Measurements from ENCODE around the gene GAK. TPM values are rescaled to one million over a fixed set of nuclear protein-coding genes. Genes with fewer than 3 reads are reported as not detected.

The GAK gene
- polyA plus RNA-seq, 1 of the 3 experiments (the other 2 are of a cell fraction): 35.9 TPM

- CTCF ChIA-PET: no interaction called here
Measured at GRCh38 chr4:960140-960635, 28.1 kb upstream of the GAK start.

More at GRCh38 chr4:960140-960635, 28.1 kb upstream of the GAK start:
- H4K20me1 ChIP-seq (ENCODE audit: insufficient read depth): no peaks in the 10 kb centered on the region
- H3K4me3 ChIP-seq (ENCODE audit: low read depth in 2 of 2, low read length in 1 of 2): no peak overlapping the region
- H3K27me3 ChIP-seq (ENCODE audit: insufficient read depth): no peaks in the 10 kb centered on the region
- H3K36me3 ChIP-seq (replicated peaks in 1 of 2; ENCODE audit: control insufficient read depth in 1 of 2, insufficient read depth in 2 of 2, low read length in 1 of 2): peaks cover 0 to 53% of the 10 kb centered on the region in 2 experiments
- peak; percentile 31 for DNase-seq
- H3K9me3 ChIP-seq: no peaks in the 10 kb centered on the region
- no peak overlapping the region for H3K27ac ChIP-seq (ENCODE audit: low read depth in 2 of 2, low read length in 1 of 2)
- no peaks in the 10 kb centered on the region for H3K9me2 ChIP-seq
- H2AFZ ChIP-seq (ENCODE audit: low read depth): no peak overlapping the region
- TF ChIP-seq USF1 (IDR thresholded peaks at IDR 0.05; ENCODE audit: borderline replicate concordance, low read depth) (no peak), IRF3 (IDR thresholded peaks at IDR 0.05; ENCODE audit: low read depth, low read length) (no peak), GATA2 (CRISPR knock-in tag; IDR thresholded peaks at IDR 0.05) (no peak), USF2 (IDR thresholded peaks at IDR 0.05; ENCODE audit: borderline replicate concordance, low read depth, low read length) (no peak), RFX5 (IDR thresholded peaks at IDR 0.05; ENCODE audit: low read length) (no peak), NFIC (IDR thresholded peaks at IDR 0.05; ENCODE audit: borderline replicate concordance) (no peak), CTCF (IDR thresholded peaks at IDR 0.05) (no peak), RXRA (IDR thresholded peaks at IDR 0.05; ENCODE audit: borderline replicate concordance, low read depth) (no peak), SMC3 (IDR thresholded peaks at IDR 0.05; ENCODE audit: low read depth, low read length) (no peak), GABPA (IDR thresholded peaks at IDR 0.05; ENCODE audit: low read depth) (no peak), NRF1 (IDR thresholded peaks at IDR 0.05; ENCODE audit: low read depth, low read length) (no peak), FOXM1 (IDR thresholded peaks at IDR 0.05; ENCODE audit: low read depth) (no peak), MAX (IDR thresholded peaks at IDR 0.05; ENCODE audit: low read depth) (no peak), PBX3 (IDR thresholded peaks at IDR 0.05) (no peak), TCF12 (IDR thresholded peaks at IDR 0.05) (no peak), FOXJ3 (CRISPR knock-in tag; IDR thresholded peaks at IDR 0.05) (no peak)
- H3F3A ChIP-seq (replicated peaks; ENCODE audit: insufficient read depth): no peaks in the 10 kb centered on the region
- POLR2A ChIA-PET: no interaction called here
- no peak overlapping the region for H3K9ac ChIP-seq
- no peak overlapping the region for H3K4me2 ChIP-seq
- 100% methylated on average over 2 of the region's 16 CpGs for WGBS (ENCODE audit: low lambda C conversion rate)
- no peaks in the 10 kb centered on the region for H3K79me2 ChIP-seq (ENCODE audit: insufficient read depth)
- no peaks in the 10 kb centered on the region for H3K4me1 ChIP-seq (ENCODE audit: control insufficient read depth in 1 of 2, insufficient read depth in 2 of 2, low read depth in 1 of 2, low read length in 1 of 2)

Data from SK-N-SH (cell line).